GM18519 (cell line): ENCODE measurements around the gene AQP6.

Source experiments
- ATAC-seq: cut with Tn5 transposase; IDR thresholded peaks from one replicate; pipeline ENCODE4 v1.9.1; 2021; ENCODE audit warnings: mild to moderate bottlenecking, moderate library complexity; ENCODE audit not compliant: unreplicated experiment, low FRiP score

AQP6 gene

GRCh38 chr12:49972641-49973360 lies at the start of gene AQP6:
AQP6 (plus strand) TSS chr12:49972947; CDS start chr12:49973174, 227 bp downstream.
- ATAC-seq: no peak

GRCh38 chr12:49923035-49923644 lies 49.6 kb upstream of the AQP6 start:
- no peak for ATAC-seq

GRCh38 chr12:49923880-49924556 lies 48.7 kb upstream of the AQP6 start:
- no peak for ATAC-seq

GRCh38 chr12:49924628-49925246 lies 48.0 kb upstream of the AQP6 start:
- ATAC-seq: no peak

GRCh38 chr12:49925433-49926204 lies 47.1 kb upstream of the AQP6 start:
- no peak for ATAC-seq

GRCh38 chr12:49928471-49928870 lies 44.3 kb upstream of the AQP6 start:
- no peak for ATAC-seq

- no peak for ATAC-seq
Measured at GRCh38 chr12:49929581-49929980, 43.2 kb upstream of the AQP6 start.

- ATAC-seq: no peak
Measured at GRCh38 chr12:49930515-49931288, 42.0 kb upstream of the AQP6 start.

- no peak for ATAC-seq
Measured at GRCh38 chr12:49932023-49932422, 40.7 kb upstream of the AQP6 start.

- no peak for ATAC-seq
Measured at GRCh38 chr12:49932533-49933130, 40.1 kb upstream of the AQP6 start.

GRCh38 chr12:49933796-49934195 lies 39.0 kb upstream of the AQP6 start:
- no peak for ATAC-seq

GRCh38 chr12:49934505-49934904 lies 38.2 kb upstream of the AQP6 start:
- ATAC-seq: no peak

GRCh38 chr12:49936925-49937324 lies 35.8 kb upstream of the AQP6 start:
- ATAC-seq: no peak

GRCh38 chr12:49937639-49938300 lies 35.0 kb upstream of the AQP6 start:
- no peak for ATAC-seq

GRCh38 chr12:49939307-49939706 lies 33.4 kb upstream of the AQP6 start:
- no peak for ATAC-seq

- ATAC-seq: no peak
Measured at GRCh38 chr12:49939707-49940106, 33.0 kb upstream of the AQP6 start.

GRCh38 chr12:49941556-49942511 lies 30.9 kb upstream of the AQP6 start:
- no peak for ATAC-seq

GRCh38 chr12:49942512-49942893 lies 30.2 kb upstream of the AQP6 start:
- ATAC-seq: no peak
